Measurements from ENCODE around the gene ILKAP.

Gene ILKAP

GRCh38 chr2:238138331-238139195 is 64.9 kb downstream of the ILKAP start, which contains the start of gene KLHL30:
Gene KLHL30, plus strand, starts transcription at chr2:238138668. Its CDS starts 2,087 bp downstream, at chr2:238140755.
- no peak for TF ChIP-seq CTCF (IDR thresholded peaks at IDR 0.05; ENCODE audit: control insufficient read depth, extremely low read depth, insufficient read depth)
- DNase-seq (ENCODE audit: low read depth): no peak
- H3K4me3 ChIP-seq (ENCODE audit: low read depth, low read length): no peak within 1 kb of the TSS

GRCh38 chr2:238137885-238138284 is 65.6 kb downstream of the ILKAP start:
- TF ChIP-seq CTCF (IDR thresholded peaks at IDR 0.05; ENCODE audit: control insufficient read depth, extremely low read depth, insufficient read depth): no peak
- DNase-seq (ENCODE audit: low read depth): no peak
- no peak overlapping the region for H3K4me3 ChIP-seq (ENCODE audit: low read depth, low read length)

GRCh38 chr2:238136820-238137537 is 66.5 kb downstream of the ILKAP start:
- TF ChIP-seq CTCF (IDR thresholded peaks at IDR 0.05; ENCODE audit: control insufficient read depth, extremely low read depth, insufficient read depth): no peak
- no peak overlapping the region for H3K4me3 ChIP-seq (ENCODE audit: low read depth, low read length)
- no peak for DNase-seq (ENCODE audit: low read depth)

GRCh38 chr2:238135601-238136150 is 67.8 kb downstream of the ILKAP start:
- no peak overlapping the region for H3K4me3 ChIP-seq (ENCODE audit: low read depth, low read length)
- TF ChIP-seq CTCF (IDR thresholded peaks at IDR 0.05; ENCODE audit: control insufficient read depth, extremely low read depth, insufficient read depth): no peak

GRCh38 chr2:238134393-238134785 is 69.1 kb downstream of the ILKAP start:
- H3K4me3 ChIP-seq (ENCODE audit: low read depth, low read length): no peak overlapping the region
- TF ChIP-seq CTCF (IDR thresholded peaks at IDR 0.05; ENCODE audit: control insufficient read depth, extremely low read depth, insufficient read depth): no peak
- no peak for DNase-seq (ENCODE audit: low read depth)

More at GRCh38 chr2:238135601-238136150, 67.8 kb downstream of the ILKAP start:
- DNase-seq (ENCODE audit: low read depth): no peak

GRCh38 chr2:238133499-238134392 is 69.7 kb downstream of the ILKAP start:
- no peak for DNase-seq (ENCODE audit: low read depth)
- no peak overlapping the region for H3K4me3 ChIP-seq (ENCODE audit: low read depth, low read length)
- no peak for TF ChIP-seq CTCF (IDR thresholded peaks at IDR 0.05; ENCODE audit: control insufficient read depth, extremely low read depth, insufficient read depth)
